GM23338 (cell line): ENCODE data around the gene SMC5. TPM values are rescaled to one million over a fixed set of nuclear protein-coding genes. Genes with fewer than 3 reads are reported as not detected.

Experiments
- ATAC-seq: fragments of 200-7000 bp; cut with Tn5 transposase; 3 replicates; pipeline ENCODE4 v1.9.1; 2020
- DNase-seq: peaks from one replicate; pipeline ENCODE4 v3.0.0-alpha.2; 2015; ENCODE audit warnings: low spot score
- H2AFZ ChIP-seq: fragments of 200-600 bp; sonication (generic); 2 replicates; pipeline ENCODE4 v1.8.0; 2016; ENCODE audit warnings: antibody characterized with exemption, mild to moderate bottlenecking, moderate library complexity
- H3F3A ChIP-seq: fragments of 200-600 bp; sonication (generic); replicated peaks from 2 replicates; pipeline ENCODE4 v1.8.0; 2017; ENCODE audit warnings: antibody characterized with exemption, mixed run types, low read depth
- H3K27ac ChIP-seq: fragments of 200-600 bp; sonication (generic); 2 replicates; pipeline ENCODE4 v1.6.1; 2016; ENCODE audit warnings: low read depth
- H3K27me3 ChIP-seq: fragments of 200-600 bp; sonication (generic); 2 replicates; pipeline ENCODE4 v1.8.0; 2016; ENCODE audit warnings: mild to moderate bottlenecking, mixed run types, moderate library complexity; ENCODE audit not compliant: insufficient read depth
- H3K36me3 ChIP-seq: fragments of 200-600 bp; sonication (generic); 2 replicates; pipeline ENCODE4 v1.8.0; 2016; ENCODE audit warnings: mild to moderate bottlenecking; ENCODE audit not compliant: insufficient read depth
- H3K4me1 ChIP-seq: fragments of 200-600 bp; sonication (generic); 2 replicates; pipeline ENCODE4 v1.8.0; 2016; ENCODE audit warnings: mild to moderate bottlenecking, moderate library complexity; ENCODE audit not compliant: insufficient read depth
- H3K4me2 ChIP-seq: fragments of 200-600 bp; sonication (generic); 2 replicates; pipeline ENCODE4 v1.7.1; 2017; ENCODE audit warnings: mixed run types
- H3K4me3 ChIP-seq: fragments of 200-600 bp; sonication (generic); 2 replicates; pipeline ENCODE4 v1.6.1; 2016; ENCODE audit warnings: mixed run types
- H3K79me2 ChIP-seq: fragments of 200-600 bp; sonication (generic); replicated peaks from 2 replicates; pipeline ENCODE4 v1.8.0; 2017; ENCODE audit warnings: mild to moderate bottlenecking; ENCODE audit not compliant: insufficient read depth
- H3K9me2 ChIP-seq: fragments of 200-600 bp; sonication (generic); 2 replicates; pipeline ENCODE4 v1.8.0; 2017; ENCODE audit not compliant: insufficient read depth
- H4K20me1 ChIP-seq: fragments of 200-600 bp; sonication (generic); replicated peaks from 2 replicates; pipeline ENCODE4 v1.8.0; 2017; ENCODE audit warnings: mild to moderate bottlenecking; ENCODE audit not compliant: insufficient read depth
- H3K27ac Mint-ChIP-seq: 2 replicates; pipeline ENCODE4 v1.8.0; 2020; ENCODE audit warnings: inconsistent platforms, mild to moderate bottlenecking, moderate library complexity, mixed read lengths
- H3K27me3 Mint-ChIP-seq: 3 replicates; pipeline ENCODE4 v1.8.0; 2022; ENCODE audit warnings: low read depth, mild to moderate bottlenecking, moderate library complexity, mixed read lengths, inconsistent platforms; ENCODE audit not compliant: insufficient read depth, poor library complexity
- H3K36me3 Mint-ChIP-seq: 3 replicates; pipeline ENCODE4 v1.8.0; 2021; ENCODE audit warnings: low read depth, mild to moderate bottlenecking, inconsistent platforms, moderate library complexity, mixed read lengths
- H3K4me1 Mint-ChIP-seq: 3 replicates; pipeline ENCODE4 v1.8.0; 2020; ENCODE audit warnings: mild to moderate bottlenecking, inconsistent platforms, mixed read lengths
- H3K4me3 Mint-ChIP-seq: 3 replicates; pipeline ENCODE4 v1.8.0; 2021; ENCODE audit warnings: moderate library complexity, mild to moderate bottlenecking, inconsistent platforms, mixed read lengths
- H3K9me3 Mint-ChIP-seq: 3 replicates; pipeline ENCODE4 v1.8.0; 2020; ENCODE audit warnings: moderate library complexity, mild to moderate bottlenecking, inconsistent platforms, mixed read lengths
- CREB1 ChIP-seq: fragments of 250-450 bp; sonication (Bioruptor Pico); IDR thresholded peaks from 2 replicates; pipeline ENCODE4 v1.5.0; 2020; ENCODE audit warnings: low read depth, mild to moderate bottlenecking, moderate library complexity
- ETS1 ChIP-seq: IDR thresholded peaks from 2 replicates; pipeline ENCODE4 v1.6.1; 2016; ENCODE audit warnings: antibody characterized with exemption
- EZH2 ChIP-seq: fragments of 200-600 bp; sonication (generic); IDR thresholded peaks from one replicate; pipeline ENCODE4 v1.8.0; 2017; ENCODE audit warnings: antibody characterized with exemption, mild to moderate bottlenecking, low read depth; ENCODE audit not compliant: unreplicated experiment
- EZH2phosphoT487 ChIP-seq: fragments of 200-600 bp; sonication (generic); IDR thresholded peaks from one replicate; pipeline ENCODE4 v1.8.1; 2018; ENCODE audit warnings: antibody characterized with exemption; ENCODE audit not compliant: unreplicated experiment
- JUNB ChIP-seq: IDR thresholded peaks from one replicate; pipeline ENCODE4 v1.6.1; 2016; ENCODE audit warnings: antibody characterized with exemption; ENCODE audit not compliant: unreplicated experiment
- NANOG ChIP-seq: IDR thresholded peaks from 2 replicates; pipeline ENCODE4 v1.6.1; 2016; ENCODE audit warnings: antibody characterized with exemption, borderline replicate concordance
- POLR2AphosphoS5 ChIP-seq: IDR thresholded peaks from 2 replicates; pipeline ENCODE4 v1.6.1; 2016; ENCODE audit warnings: antibody characterized with exemption, low read depth
- ZNF114 ChIP-seq: fragments of 250-450 bp; sonication (Bioruptor Pico); IDR thresholded peaks from 2 replicates; pipeline ENCODE4 v1.5.0; 2020; ENCODE audit warnings: mild to moderate bottlenecking, moderate library complexity
- polyA plus RNA-seq: library from polyadenylated mRNA; unstranded; fragments of >200 nt; fragmentation: Nextera tagmentation; extraction: Ambion mirVana; gene quantifications from 2 replicates; pipeline ENCODE4 v1.2.1, GENCODE V29; 2016
- total RNA-seq: library from RNA; depleted of rRNA; stranded (reverse); fragments of >200 nt; shearing (Covaris generic); gene quantifications from 2 replicates; pipeline ENCODE4 v1.2.3, GENCODE V29; 2014
- TF ChIP-seq, protein P1 (sequence below), 2 experiments: fragments of 200-600 bp in 1 of 2; sonication (generic) in 1 of 2; conservative IDR thresholded peaks; 2 replicates each; pipeline versions ENCODE4 v1.5.1 to v1.6.1; 2016 to 2017; ENCODE audit warnings: antibody characterized with exemption in 2 of 2, low read depth in 2 of 2, mild to moderate bottlenecking in 2 of 2, moderate library complexity in 1 of 2

SMC5 gene
- total and polyA plus RNA-seq, 2 experiments from 2014 or later: 27.9 to 29.0 TPM

DNA sequence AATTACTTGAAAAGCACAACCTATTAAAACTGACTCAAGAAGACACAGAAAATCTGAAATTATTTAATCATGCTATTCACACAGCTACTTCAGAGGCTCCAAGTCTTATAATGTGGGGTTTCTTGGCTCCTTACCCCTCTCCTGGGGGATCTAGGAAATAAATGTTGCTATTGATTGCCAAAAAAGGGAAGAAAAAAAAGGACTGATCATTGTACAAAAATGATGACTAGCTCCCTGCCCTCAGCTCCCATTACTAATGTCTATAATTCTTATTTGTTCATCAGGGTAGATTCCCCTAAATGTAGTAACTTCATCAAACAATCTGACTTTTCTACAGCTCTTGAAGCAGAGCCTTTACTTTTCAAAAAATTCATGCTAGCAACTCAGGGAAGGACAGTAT is 3.3 kb upstream of the SMC5 start:
- DNase-seq: no peak
- H3K36me3 Mint-ChIP-seq: 0 out of 3 replicates have a peak, but pooled peaks cover 3% of the 10 kb centered on the region
- H3F3A ChIP-seq: no peaks in the 10 kb centered on the region
- H3K36me3 ChIP-seq: no peaks in the 10 kb centered on the region
- peaks cover 15% of the 10 kb centered on the region for H3K79me2 ChIP-seq
- peaks cover 15% of the 10 kb centered on the region for H3K4me1 ChIP-seq
- no peak overlapping the region for H3K4me3 ChIP-seq
- no peaks in the 10 kb centered on the region for H3K27me3 ChIP-seq
- no peak overlapping the region for H3K27ac Mint-ChIP-seq
- no peaks in the 10 kb centered on the region for H3K9me2 ChIP-seq
- ATAC-seq: no peak
- no peak overlapping the region for H3K4me3 Mint-ChIP-seq
- no peak overlapping the region for H2AFZ ChIP-seq
- peaks cover 22% of the 10 kb centered on the region for H3K4me1 Mint-ChIP-seq
- no peak overlapping the region for H3K4me2 ChIP-seq
- TF ChIP-seq CREB1 (CRISPR knock-in tag) (no peak), NANOG (no peak), ZNF114 (CRISPR knock-in tag) (no peak), JUNB (no peak), EZH2phosphoT487 (no peak), ETS1 (no peak), POLR2AphosphoS5 (no peak), EZH2 (no peak)
- TF ChIP-seq, protein P1, sequence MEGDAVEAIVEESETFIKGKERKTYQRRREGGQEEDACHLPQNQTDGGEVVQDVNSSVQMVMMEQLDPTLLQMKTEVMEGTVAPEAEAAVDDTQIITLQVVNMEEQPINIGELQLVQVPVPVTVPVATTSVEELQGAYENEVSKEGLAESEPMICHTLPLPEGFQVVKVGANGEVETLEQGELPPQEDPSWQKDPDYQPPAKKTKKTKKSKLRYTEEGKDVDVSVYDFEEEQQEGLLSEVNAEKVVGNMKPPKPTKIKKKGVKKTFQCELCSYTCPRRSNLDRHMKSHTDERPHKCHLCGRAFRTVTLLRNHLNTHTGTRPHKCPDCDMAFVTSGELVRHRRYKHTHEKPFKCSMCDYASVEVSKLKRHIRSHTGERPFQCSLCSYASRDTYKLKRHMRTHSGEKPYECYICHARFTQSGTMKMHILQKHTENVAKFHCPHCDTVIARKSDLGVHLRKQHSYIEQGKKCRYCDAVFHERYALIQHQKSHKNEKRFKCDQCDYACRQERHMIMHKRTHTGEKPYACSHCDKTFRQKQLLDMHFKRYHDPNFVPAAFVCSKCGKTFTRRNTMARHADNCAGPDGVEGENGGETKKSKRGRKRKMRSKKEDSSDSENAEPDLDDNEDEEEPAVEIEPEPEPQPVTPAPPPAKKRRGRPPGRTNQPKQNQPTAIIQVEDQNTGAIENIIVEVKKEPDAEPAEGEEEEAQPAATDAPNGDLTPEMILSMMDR (conservative IDR thresholded peaks at IDR 0.05; ENCODE audit: low read depth in 2 of 2): no peak
- no peaks in the 10 kb centered on the region for H3K27me3 Mint-ChIP-seq
- H3K27ac ChIP-seq: no peak overlapping the region
- H4K20me1 ChIP-seq: 0 out of 2 replicates have a peak, but pooled peaks cover 3% of the 10 kb centered on the region
- H3K9me3 Mint-ChIP-seq: no peaks in the 10 kb centered on the region

DNA sequence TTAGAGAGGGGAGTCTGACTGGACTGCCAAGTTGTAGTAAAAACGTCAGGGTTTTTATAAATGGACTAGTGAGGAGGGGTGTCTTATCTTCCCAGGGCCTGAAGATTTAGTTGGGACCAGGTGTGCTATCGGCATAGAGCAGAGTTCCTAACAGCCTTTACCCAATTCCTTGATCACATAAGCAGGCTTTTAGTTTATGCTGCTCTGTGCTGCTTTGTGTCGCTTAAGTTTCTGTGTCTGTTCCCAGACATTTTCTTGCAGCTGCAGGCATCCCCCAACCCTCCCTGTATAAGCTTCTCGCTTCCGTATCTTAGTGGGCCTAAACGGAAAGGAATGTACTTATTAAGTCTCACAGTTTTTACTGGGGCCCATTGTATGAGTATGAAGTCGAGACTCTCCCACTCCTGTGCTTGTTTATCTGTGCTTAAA is 2.6 kb upstream of the SMC5 start:
- Histone ChIP-seq H3K79me2 (peaks cover 21% of the 10 kb centered on the region), H3K4me2 (no peak overlapping the region), H4K20me1 (0 out of 2 replicates have a peak, but pooled peaks cover 7% of the 10 kb centered on the region), H2AFZ (peak overlapping the region; percentile 72; the same call in 1 of the 2 replicates), H3K27me3 (no peaks in the 10 kb centered on the region), H3K9me2 (no peaks in the 10 kb centered on the region), H3F3A (no peaks in the 10 kb centered on the region), H3K27ac (no peak overlapping the region), H3K4me1 (peaks cover 22% of the 10 kb centered on the region), H3K4me3 (no peak overlapping the region), H3K36me3 (peaks cover 3% of the 10 kb centered on the region; the same call in 1 of the 2 replicates)
- DNase-seq (no peak), ATAC-seq (no peak)
- peaks cover 28% of the 10 kb centered on the region for H3K4me1 Mint-ChIP-seq
- H3K4me3 Mint-ChIP-seq: no peak overlapping the region
- no peak for TF ChIP-seq POLR2AphosphoS5
- TF ChIP-seq, protein P1 (conservative IDR thresholded peaks at IDR 0.05; ENCODE audit: low read depth in 2 of 2): no peak
- TF ChIP-seq EZH2: no peak
- H3K27ac Mint-ChIP-seq: no peak overlapping the region
- no peaks in the 10 kb centered on the region for H3K9me3 Mint-ChIP-seq
- no peaks in the 10 kb centered on the region for H3K27me3 Mint-ChIP-seq
- H3K36me3 Mint-ChIP-seq: peaks cover 7% of the 10 kb centered on the region; the same call in 2 of the 3 replicates
